HepG2 (cell line): ENCODE data around the gene MAEA. TPM values are rescaled to one million over a fixed set of nuclear protein-coding genes. Genes with fewer than 3 reads are reported as not detected.

Experiments used
- ATAC-seq: fragments of 200-7000 bp; cut with Tn5 transposase; 3 replicates; pipeline ENCODE4 v1.9.1; 2020; ENCODE audit warnings: mild to moderate bottlenecking, moderate library complexity
- BruUV-seq: library from RNA; stranded (reverse); fragments of 400-500 nt; replicated peaks from 2 replicates; lab custom pipeline; 2021; lab: Mats Ljungman, UMichigan
- CTCF ChIA-PET: fragments of 300-600 bp; formaldehyde crosslinking; extraction: SDS; loops from one replicate; lab custom pipeline; 2021; ENCODE audit warnings: low total read pairs, inconsistent platforms, low intra/inter-chr PET ratio; lab: Yijun Ruan, JAX
- POLR2A ChIA-PET: fragments of 350-600 bp; sonication (Branson Sonifier 250); formaldehyde crosslinking; loops from one replicate; lab custom pipeline; 2020; ENCODE audit warnings: antibody characterized with exemption, inconsistent platforms; lab: Yijun Ruan, JAX
- DNase-seq: peaks from one replicate; pipeline ENCODE4 v3.0.0-alpha.2; 2015; ENCODE audit warnings: low spot score
- FAIRE-seq: peaks from 3 replicates; lab custom pipeline; 2011; peaks lifted over from hg19 to GRCh38; lab: Jason Lieb, UNC
- H2AFZ ChIP-seq: one replicate; pipeline ENCODE4 v1.6.1; 2011; ENCODE audit warnings: low read length, inconsistent platforms
- H3K27ac ChIP-seq: fragments of 300-600 bp; 3 replicates; pipeline ENCODE4 v1.8.0; 2011; ENCODE audit warnings: mixed run types, mild to moderate bottlenecking, mixed read lengths, low read length, inconsistent platforms; ENCODE audit not compliant: insufficient read depth; ENCODE audit errors: extremely low read length
- H3K27me3 ChIP-seq, 2 experiments: fragments of 200-600 bp in 1 of 2; 2 replicates in 1 of 2; 3 replicates in 1 of 2; pipeline versions ENCODE4 v1.6.0 to v1.8.0; 2011; ENCODE audit warnings: low read length in 2 of 2, mild to moderate bottlenecking in 2 of 2, moderate library complexity in 2 of 2, inconsistent platforms in 1 of 2; ENCODE audit not compliant: insufficient read depth in 2 of 2, control insufficient read depth in 1 of 2
- H3K36me3 ChIP-seq, 2 experiments: fragments of 200-600 bp in 1 of 2; replicated peaks in 1 of 2; 2 replicates in 1 of 2; 3 replicates in 1 of 2; pipeline versions ENCODE4 v1.5.1 to v1.8.0; 2011; ENCODE audit warnings: low read length in 2 of 2, inconsistent platforms in 1 of 2; ENCODE audit not compliant: insufficient read depth in 2 of 2, control insufficient read depth in 1 of 2
- H3K4me1 ChIP-seq: 2 replicates; pipeline ENCODE4 v1.5.1; 2012; ENCODE audit warnings: low read length, inconsistent platforms; ENCODE audit not compliant: insufficient read depth
- H3K4me2 ChIP-seq: 2 replicates; pipeline ENCODE4 v1.6.0; 2011; ENCODE audit warnings: low read depth, low read length, inconsistent platforms
- H3K4me3 ChIP-seq, 3 experiments: fragments of 200-600 bp in 1 of 3; sonication (generic), shearing (Covaris generic) in 1 of 3; replicated peaks in 1 of 3; 2 replicates each; pipeline ENCODE4 v1.5.1; 2011 to 2016; ENCODE audit warnings: low read length in 3 of 3, inconsistent platforms in 2 of 3, low read depth in 2 of 3, mild to moderate bottlenecking in 2 of 3, control low read depth in 1 of 3, mixed read lengths in 1 of 3; ENCODE audit not compliant: insufficient read depth in 1 of 3
- H3K79me2 ChIP-seq: one replicate; pipeline ENCODE4 v1.6.1; 2011; ENCODE audit warnings: low read length, inconsistent platforms; ENCODE audit not compliant: insufficient read depth
- H3K9ac ChIP-seq: 2 replicates; pipeline ENCODE4 v1.6.0; 2011; ENCODE audit warnings: mild to moderate bottlenecking, low read depth, low read length, inconsistent platforms; ENCODE audit not compliant: insufficient read depth
- H3K9me3 ChIP-seq: 2 replicates; pipeline ENCODE4 v1.5.1; 2012; ENCODE audit warnings: mild to moderate bottlenecking, low read length
- H4K20me1 ChIP-seq: 2 replicates; pipeline ENCODE4 v1.6.0; 2011; ENCODE audit warnings: inconsistent platforms, mild to moderate bottlenecking, low read length, moderate library complexity; ENCODE audit not compliant: insufficient read depth
- GATAD1 ChIP-seq: IDR thresholded peaks from 2 replicates; pipeline ENCODE4 v1.6.1; 2016; ENCODE audit warnings: missing genetic modification reagents, missing compliant biosample characterization
- JARID2 ChIP-seq: sonication (generic); formaldehyde crosslinking; IDR thresholded peaks from 2 replicates; pipeline ENCODE4 v1.8.1; 2023; ENCODE audit warnings: missing genetic modification reagents, inconsistent platforms; ENCODE audit not compliant: insufficient replicate concordance
- NR2C2 ChIP-seq: sonication (generic); formaldehyde crosslinking; IDR thresholded peaks from 2 replicates; pipeline ENCODE4 v1.4.0; 2020; ENCODE audit warnings: missing genetic modification reagents, mild to moderate bottlenecking, moderate library complexity, borderline replicate concordance
- REXO4 ChIP-seq: sonication (generic); formaldehyde crosslinking; IDR thresholded peaks from 2 replicates; pipeline ENCODE4 v1.8.0; 2022; ENCODE audit warnings: missing genetic modification reagents, mild to moderate bottlenecking, borderline replicate concordance
- SP2 ChIP-seq: sonication (generic); formaldehyde crosslinking; IDR thresholded peaks from 2 replicates; pipeline ENCODE4 v1.5.1; 2020; ENCODE audit warnings: mild to moderate bottlenecking, missing genetic modification reagents
- STAG1 ChIP-seq: sonication (generic); formaldehyde crosslinking; IDR thresholded peaks from 2 replicates; pipeline ENCODE4 v1.4.0; 2020; ENCODE audit warnings: missing genetic modification reagents
- TAF1 ChIP-seq: sonication (generic); formaldehyde crosslinking; IDR thresholded peaks from 2 replicates; pipeline ENCODE4 v1.4.0; 2020; ENCODE audit warnings: missing genetic modification reagents
- UBTF ChIP-seq: sonication (generic); formaldehyde crosslinking; IDR thresholded peaks from 2 replicates; pipeline ENCODE4 v1.4.0; 2020; ENCODE audit warnings: mild to moderate bottlenecking, missing genetic modification reagents
- WGBS: methylation state at CpG from one replicate; pipeline ENCODE4 v1.1.6; 2017; ENCODE audit warnings: low lambda C conversion rate; 5-methylcytosine and 5-hydroxymethylcytosine counted together
- in situ Hi-C: cut with HindIII; loops from 2 replicates; pipeline ENCODE4 v1.10.0; 2017; ENCODE audit warnings: low pct_unique_long_range_greater_than_20kb; ENCODE audit not compliant: extremely low pct_ligation_motif_present
- intact Hi-C: fragments of 100-400 bp; cut with micrococcal nuclease; formaldehyde crosslinking; loops from one replicate; pipeline ENCODE4 v1.10.0; 2022; ENCODE audit not compliant: unreplicated experiment
- polyA plus RNA-seq, 8 experiments: library from polyadenylated mRNA; depleted of rRNA in 3 of 8; stranded (reverse) in 7 of 8; unstranded in 1 of 8; fragments of >200 nt; fragmentation: Illumina TruSeq in 4 of 8; extraction: Trizol in 4 of 8; gene quantifications; 2 replicates each; pipeline versions ENCODE4 v1.2.1 to v1.2.3, GENCODE V29; 2011 to 2016; ENCODE audit warnings: low read depth in 4 of 8, missing spikeins in 1 of 8, mixed read lengths in 1 of 8; ENCODE audit not compliant: insufficient read depth in 1 of 8
- total RNA-seq, 5 experiments: library from RNA; depleted of rRNA; stranded (reverse); fragments of >200 nt; fragmentation: Illumina TruSeq; extraction: Trizol; gene quantifications; 2 replicates each; pipeline ENCODE4 v1.2.3, GENCODE V29; 2016; ENCODE audit warnings: low read depth in 1 of 5

Gene MAEA
- total and polyA plus RNA-seq, 2 of the 13 experiments (the other 11 are each of a cell fraction or from before 2014, with no cell fraction given): 52.0 to 57.1 TPM

DNA sequence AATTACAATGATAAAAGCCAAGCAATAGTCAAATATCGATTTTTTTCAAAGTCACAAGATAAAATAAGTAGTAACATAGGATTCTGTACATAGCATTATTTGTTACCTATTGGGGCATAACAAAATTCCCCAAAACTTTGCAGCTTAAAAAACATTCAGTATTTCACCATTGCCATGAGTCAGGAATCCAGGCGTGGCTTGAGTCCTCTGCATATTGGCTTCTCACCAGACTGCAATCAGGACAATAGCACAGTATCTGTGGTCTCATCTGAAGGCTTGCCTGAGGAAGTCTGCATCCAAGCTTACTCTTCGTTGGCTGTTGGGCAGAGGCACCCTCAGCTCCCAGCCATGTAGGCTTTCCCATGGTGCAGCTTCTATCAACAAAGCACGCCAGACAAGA, 34.5 kb upstream of the MAEA start:
- Histone ChIP-seq H3K9me3 (peaks cover 27% of the 10 kb centered on the region), H3K27me3 (no peaks in the 10 kb centered on the region), H3K79me2 (peaks cover 13% of the 10 kb centered on the region), H4K20me1 (no peaks in the 10 kb centered on the region), H3K27ac (no peak overlapping the region), H3K4me3 (no peak overlapping the region), H2AFZ (no peak overlapping the region), H3K4me2 (no peak overlapping the region), H3K4me1 (peaks cover 35% of the 10 kb centered on the region), H3K9ac (no peak overlapping the region), H3K36me3 (0 out of 5 replicates have a peak, but pooled peaks cover 0 to 2% of the 10 kb centered on the region in 2 experiments)
- WGBS: 63% methylated on average over 4 of the region's 4 CpGs
- TF ChIP-seq STAG1 (no peak), GATAD1 (CRISPR knock-in tag) (no peak), NR2C2 (CRISPR knock-in tag) (no peak), REXO4 (CRISPR knock-in tag) (no peak), JARID2 (no peak), UBTF (no peak), SP2 (no peak), TAF1 (no peak)
- no peak for FAIRE-seq
- intact Hi-C loops: no loop called here
- in situ Hi-C loops: no loop called here
- no peak for DNase-seq
- CTCF ChIA-PET: no interaction called here
- ATAC-seq: no peak
- POLR2A ChIA-PET: no interaction called here
- BruUV-seq: no TSS peak
